Measurements from ENCODE around the gene CGB8.
"Not testable (repeated sequence)": the region's sequence is repeated elsewhere in the genome, so short reads cannot be mapped to it uniquely, and the experiment has no call there.

The CGB8 gene

GRCh38 chr19:49049011-49049410 lies at the start of gene CGB8:
Gene CGB8, minus strand, starts transcription at chr19:49049111. Its CDS starts 372 bp downstream, at chr19:49048739.
- CTCF ChIA-PET; POLR2A ChIA-PET; DNase-seq (ENCODE audit: extremely low spot score): not testable (repeated sequence)

DNA sequence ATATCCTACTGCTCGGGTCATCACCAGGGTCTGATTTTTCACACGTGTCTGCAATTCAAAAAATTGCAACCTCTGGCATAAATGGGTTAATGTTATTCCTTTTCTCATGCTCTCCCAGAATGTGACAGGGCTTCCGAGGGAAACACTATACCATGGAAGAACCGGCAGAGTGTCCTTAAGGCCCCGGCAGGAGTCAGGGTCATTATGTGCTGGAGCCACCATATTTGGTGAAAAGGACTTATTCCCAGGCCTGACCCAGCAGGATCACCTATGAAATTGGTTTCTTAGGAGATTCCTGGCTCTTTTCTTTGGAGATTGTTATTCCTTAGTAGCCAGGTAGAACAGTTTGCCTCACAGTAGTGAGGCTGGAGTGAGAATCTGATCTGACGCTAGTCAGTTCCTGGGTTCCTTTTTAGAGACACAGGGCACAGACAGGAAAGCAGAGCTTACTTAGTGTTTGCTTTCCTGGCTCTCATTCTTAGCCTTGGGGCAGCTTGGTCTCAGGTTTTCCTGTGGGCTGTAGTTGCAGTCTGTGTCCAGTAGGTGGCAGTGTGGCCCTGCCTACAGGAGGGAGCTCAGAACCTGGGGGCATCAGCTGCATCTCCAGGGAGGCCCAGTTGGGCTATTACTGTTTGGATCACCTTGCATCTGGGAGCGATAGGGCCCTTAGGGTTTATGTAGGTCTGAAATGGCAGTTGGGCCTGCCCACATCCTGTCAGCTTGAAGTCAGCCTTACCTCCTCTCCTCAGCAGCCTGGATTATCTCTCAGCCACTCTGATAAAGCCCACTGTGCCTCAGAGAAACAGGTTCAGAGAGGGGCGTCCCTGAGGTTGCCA lies 48.8 kb upstream of the CGB8 start:
- DNase-seq (ENCODE audit: extremely low spot score), result peak; percentile 80
- POLR2A ChIA-PET, result interaction anchor here (0.8 to 1.7 kb wide), 7 partner anchors 11 to 110 kb away, joined by 3 to 8 read pairs (median 4); partner anchors contain the start of gene LIN7B
- CTCF ChIA-PET, result interaction anchor here (0.6 to 4.2 kb wide), 22 partner anchors 8 to 128 kb away, joined by 3 to 20 read pairs (median 5); partner anchors contain the start of genes GYS1, LIN7B, NTF4 and RUVBL2
- no peak for TF ChIP-seq NFRKB (IDR thresholded peaks at IDR 0.05)
- no peak for TF ChIP-seq L3MBTL2 (conservative IDR thresholded peaks at IDR 0.05)
- 0 out of 2 replicates have a peak, but pooled peaks have one; percentile 42 for TF ChIP-seq HDGF (IDR thresholded peaks at IDR 0.05; ENCODE audit: borderline replicate concordance)

- no peak for DNase-seq (ENCODE audit: extremely low spot score)
- ChIA-PET CTCF (interaction anchor here (0.9 to 4.2 kb wide), 3 partner anchors 11 to 48 kb away, joined by 3 to 20 read pairs (median 4); no protein-coding TSS in a partner anchor), POLR2A (interaction anchor here (0.6 to 1.0 kb wide), 2 partner anchors 12 to 20 kb away, joined by 3 to 5 read pairs; partner anchors contain the start of gene LIN7B)
- TF ChIP-seq TARDBP (IDR thresholded peaks at IDR 0.05) (no peak), CTBP1 (IDR thresholded peaks at IDR 0.05; ENCODE audit: borderline replicate concordance) (no peak), FOXK2 (IDR thresholded peaks at IDR 0.05) (no peak), BHLHE40 (IDR thresholded peaks at IDR 0.05; ENCODE audit: borderline replicate concordance) (no peak), NFRKB (IDR thresholded peaks at IDR 0.05) (no peak), ARNT (IDR thresholded peaks at IDR 0.05) (no peak), L3MBTL2 (conservative IDR thresholded peaks at IDR 0.05) (no peak), HDGF (IDR thresholded peaks at IDR 0.05; ENCODE audit: borderline replicate concordance) (no peak), SUZ12 (IDR thresholded peaks at IDR 0.05) (no peak), LEF1 (IDR thresholded peaks at IDR 0.05; ENCODE audit: borderline replicate concordance) (no peak), FOXM1 (IDR thresholded peaks at IDR 0.05; ENCODE audit: borderline replicate concordance) (no peak), ELF4 (IDR thresholded peaks at IDR 0.05) (no peak), ZNF384 (IDR thresholded peaks at IDR 0.05) (no peak), SP1 (IDR thresholded peaks at IDR 0.05) (no peak)
- TF ChIP-seq, protein P1, sequence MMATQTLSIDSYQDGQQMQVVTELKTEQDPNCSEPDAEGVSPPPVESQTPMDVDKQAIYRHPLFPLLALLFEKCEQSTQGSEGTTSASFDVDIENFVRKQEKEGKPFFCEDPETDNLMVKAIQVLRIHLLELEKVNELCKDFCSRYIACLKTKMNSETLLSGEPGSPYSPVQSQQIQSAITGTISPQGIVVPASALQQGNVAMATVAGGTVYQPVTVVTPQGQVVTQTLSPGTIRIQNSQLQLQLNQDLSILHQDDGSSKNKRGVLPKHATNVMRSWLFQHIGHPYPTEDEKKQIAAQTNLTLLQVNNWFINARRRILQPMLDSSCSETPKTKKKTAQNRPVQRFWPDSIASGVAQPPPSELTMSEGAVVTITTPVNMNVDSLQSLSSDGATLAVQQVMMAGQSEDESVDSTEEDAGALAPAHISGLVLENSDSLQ (IDR thresholded peaks at IDR 0.05), result no peak
Measured at GRCh38 chr19:49094505-49095482, 45.9 kb upstream of the CGB8 start.

GRCh38 chr19:49092686-49093085 lies 43.8 kb upstream of the CGB8 start:
- CTCF ChIA-PET, result no interaction called here
- no peak for TF ChIP-seq HDGF (IDR thresholded peaks at IDR 0.05; ENCODE audit: borderline replicate concordance)
- no peak for TF ChIP-seq ARNT (IDR thresholded peaks at IDR 0.05)
- TF ChIP-seq, protein P1 (IDR thresholded peaks at IDR 0.05), result no peak
- no peak for TF ChIP-seq BHLHE40 (IDR thresholded peaks at IDR 0.05; ENCODE audit: borderline replicate concordance)
- TF ChIP-seq CTBP1 (IDR thresholded peaks at IDR 0.05; ENCODE audit: borderline replicate concordance), result no peak
- no peak for TF ChIP-seq TARDBP (IDR thresholded peaks at IDR 0.05)
- no peak for TF ChIP-seq FOXK2 (IDR thresholded peaks at IDR 0.05)
- TF ChIP-seq L3MBTL2 (conservative IDR thresholded peaks at IDR 0.05), result no peak
- no peak for TF ChIP-seq SUZ12 (IDR thresholded peaks at IDR 0.05)
- TF ChIP-seq LEF1 (IDR thresholded peaks at IDR 0.05; ENCODE audit: borderline replicate concordance), result no peak
- no peak for TF ChIP-seq FOXM1 (IDR thresholded peaks at IDR 0.05; ENCODE audit: borderline replicate concordance)
- no peak for TF ChIP-seq SP1 (IDR thresholded peaks at IDR 0.05)
- TF ChIP-seq ELF4 (IDR thresholded peaks at IDR 0.05), result no peak
- no peak for TF ChIP-seq NFRKB (IDR thresholded peaks at IDR 0.05)
- POLR2A ChIA-PET, result no interaction called here
- no peak for DNase-seq (ENCODE audit: extremely low spot score)

- TF ChIP-seq HDGF (IDR thresholded peaks at IDR 0.05; ENCODE audit: borderline replicate concordance) (no peak), FOXK2 (IDR thresholded peaks at IDR 0.05) (no peak), BHLHE40 (IDR thresholded peaks at IDR 0.05; ENCODE audit: borderline replicate concordance) (no peak), ARNT (IDR thresholded peaks at IDR 0.05) (no peak), FOXM1 (IDR thresholded peaks at IDR 0.05; ENCODE audit: borderline replicate concordance) (no peak), ZNF384 (IDR thresholded peaks at IDR 0.05) (no peak), FOXA1 (IDR thresholded peaks at IDR 0.05) (no peak), L3MBTL2 (conservative IDR thresholded peaks at IDR 0.05) (no peak), SUZ12 (IDR thresholded peaks at IDR 0.05) (no peak), CTBP1 (IDR thresholded peaks at IDR 0.05; ENCODE audit: borderline replicate concordance) (no peak), TARDBP (IDR thresholded peaks at IDR 0.05) (no peak), ELF4 (IDR thresholded peaks at IDR 0.05) (no peak), LEF1 (IDR thresholded peaks at IDR 0.05; ENCODE audit: borderline replicate concordance) (no peak), SP1 (IDR thresholded peaks at IDR 0.05) (no peak), NFRKB (IDR thresholded peaks at IDR 0.05) (no peak)
- TF ChIP-seq, protein P1 (IDR thresholded peaks at IDR 0.05), result no peak
- no peak for DNase-seq (ENCODE audit: extremely low spot score)
- CTCF ChIA-PET, result interaction anchor here (0.6 kb wide), 1 partner anchor 800 kb away, joined by 3 read pairs; no protein-coding TSS in a partner anchor
- POLR2A ChIA-PET, result no interaction called here
Measured at GRCh38 chr19:49091391-49092038, 42.6 kb upstream of the CGB8 start.

All from HEK293T (cell line).